Natural killer cell (primary cell): ENCODE results near the gene INTS13. TPM values are rescaled to one million over a fixed set of nuclear protein-coding genes. Genes with fewer than 3 reads are reported as not detected.

Source experiments
- ATAC-seq, 3 donors: fragments of 150-1000 bp in 2 of 3; fragments of 200-7000 bp in 1 of 3; cut with Tn5 transposase; 1 replicate in 1 of 3; 2 replicates in 2 of 3; pipeline ENCODE4 v1.10.0; 2021; ENCODE audit warnings: mild to moderate bottlenecking in 2 of 3, moderate library complexity in 2 of 3
- DNase-seq, 2 donors: peaks; one replicate each; pipeline versions ENCODE4 v3.0.0 to v3.0.0-alpha.2; 2013 to 2021; ENCODE audit warnings: mixed read lengths in 1 of 2
- H3K27ac ChIP-seq: one replicate; pipeline ENCODE4 v1.5.1; 2013; ENCODE audit warnings: mild to moderate bottlenecking, low read length
- H3K27me3 ChIP-seq: one replicate; pipeline ENCODE4 v1.6.1; 2013; ENCODE audit warnings: low read length; ENCODE audit not compliant: control insufficient read depth, insufficient read depth
- H3K36me3 ChIP-seq: one replicate; pipeline ENCODE4 v1.6.1; 2013; ENCODE audit warnings: low read length; ENCODE audit not compliant: control insufficient read depth, insufficient read depth
- H3K4me1 ChIP-seq: one replicate; pipeline ENCODE4 v1.6.1; 2013; ENCODE audit warnings: low read length; ENCODE audit not compliant: control insufficient read depth, insufficient read depth
- H3K4me3 ChIP-seq: one replicate; pipeline ENCODE4 v1.5.1; 2013; ENCODE audit warnings: low read length
- H3K9me3 ChIP-seq: one replicate; pipeline ENCODE4 v1.6.1; 2013; ENCODE audit warnings: low read length; ENCODE audit not compliant: control insufficient read depth, insufficient read depth
- H3K27ac Mint-ChIP-seq, 2 donors: one replicate each; pipeline ENCODE4 v1.8.0; 2022; ENCODE audit warnings: mild to moderate bottlenecking in 2 of 2, mixed read lengths in 2 of 2, moderate library complexity in 1 of 2
- H3K27me3 Mint-ChIP-seq, 2 donors: one replicate each; pipeline ENCODE4 v1.8.0; 2022; ENCODE audit warnings: low read depth in 2 of 2, mixed read lengths in 2 of 2
- H3K36me3 Mint-ChIP-seq: one replicate; pipeline ENCODE4 v1.8.0; 2022; ENCODE audit warnings: mixed read lengths
- H3K4me1 Mint-ChIP-seq, 2 donors: one replicate each; pipeline ENCODE4 v1.8.0; 2022; ENCODE audit warnings: mixed read lengths in 2 of 2
- H3K4me3 Mint-ChIP-seq: one replicate; pipeline ENCODE4 v1.8.0; 2022; ENCODE audit warnings: mild to moderate bottlenecking, moderate library complexity, mixed read lengths
- H3K9me3 Mint-ChIP-seq, 2 donors: one replicate each; pipeline ENCODE4 v1.8.0; 2022; ENCODE audit warnings: mixed read lengths in 2 of 2
- CTCF ChIP-seq: fragments of 200-600 bp; IDR thresholded peaks from one replicate; pipeline ENCODE4 v1.8.0; 2022; ENCODE audit warnings: antibody characterized with exemption
- WGBS: methylation state at CpG from one replicate; pipeline ENCODE4 v1.1.7; 2013; ENCODE audit warnings: missing lambda C conversion rate; ENCODE audit not compliant: insufficient coverage; 5-methylcytosine and 5-hydroxymethylcytosine counted together
- intact Hi-C: fragments of 100-400 bp; cut with micrococcal nuclease; formaldehyde crosslinking; loops from one replicate; pipeline ENCODE4 v1.14.2; 2022
- total RNA-seq, 4 donors: library from RNA; stranded (reverse); fragments of 120-200 nt in 1 of 4; gene quantifications; one replicate each; pipeline versions ENCODE4 v1.2.3 to v1.2.4, GENCODE V29; 2013 to 2022

The INTS13 gene
- total RNA-seq, 3 donors from 2014 or later (not counting 1 experiment from before 2014, with no cell fraction given) = 17.5 to 20.8 (median 19.8) TPM

- intact Hi-C loops = loop anchor here (10.0 kb wide), 2 partner anchors 46 to 786 kb away; partner anchors contain the start of gene ITPR2
- no peaks in the 10 kb centered on the region for H3K36me3 Mint-ChIP-seq
- no peaks in the 10 kb centered on the region for H3K36me3 ChIP-seq
- no peak for ATAC-seq
- no peak overlapping the region for H3K27ac Mint-ChIP-seq
- WGBS = 100% methylated on average over 1 of the region's 2 CpGs
- no peak overlapping the region for H3K27ac ChIP-seq
- H3K27me3 Mint-ChIP-seq = peaks cover 11 to 23% of the 10 kb centered on the region in 2 donors
- no peak for DNase-seq
- H3K4me3 Mint-ChIP-seq = no peak overlapping the region
- no peaks in the 10 kb centered on the region for H3K9me3 Mint-ChIP-seq
- no peak for TF ChIP-seq CTCF
- peaks cover 12% of the 10 kb centered on the region for H3K4me1 ChIP-seq
- H3K9me3 ChIP-seq = no peaks in the 10 kb centered on the region
- no peaks in the 10 kb centered on the region for H3K27me3 ChIP-seq
- no peak overlapping the region for H3K4me3 ChIP-seq
- peaks cover 12 to 15% of the 10 kb centered on the region in 2 donors for H3K4me1 Mint-ChIP-seq
Observed at GRCh38 chr12:26880625-26881024, 57.2 kb downstream of the INTS13 start.

GRCh38 chr12:26878661-26879119 is 59.1 kb downstream of the INTS13 start:
- no peaks in the 10 kb centered on the region for H3K9me3 ChIP-seq
- H3K27ac ChIP-seq = no peak overlapping the region
- H3K4me3 Mint-ChIP-seq = no peak overlapping the region
- H3K4me1 ChIP-seq = peaks cover 4% of the 10 kb centered on the region
- no peaks in the 10 kb centered on the region for H3K27me3 ChIP-seq
- peaks cover 0 to 5% of the 10 kb centered on the region in 2 donors for H3K4me1 Mint-ChIP-seq
- H3K27ac Mint-ChIP-seq = no peak overlapping the region
- H3K9me3 Mint-ChIP-seq = no peaks in the 10 kb centered on the region
- intact Hi-C loops = no loop called here
- ATAC-seq = no peak
- H3K4me3 ChIP-seq = no peak overlapping the region
- no peak for DNase-seq
- peaks cover 6 to 16% of the 10 kb centered on the region in 2 donors for H3K27me3 Mint-ChIP-seq
- WGBS = 21% methylated on average over 5 of the region's 6 CpGs
- no peaks in the 10 kb centered on the region for H3K36me3 ChIP-seq
- H3K36me3 Mint-ChIP-seq = no peaks in the 10 kb centered on the region
- TF ChIP-seq CTCF = no peak

- Mint-ChIP-seq H3K4me1 (peaks cover 11 to 16% of the 10 kb centered on the region in 2 donors), H3K36me3 (no peaks in the 10 kb centered on the region), H3K27ac (no peak overlapping the region), H3K9me3 (no peaks in the 10 kb centered on the region), H3K27me3 (peaks cover 4 to 10% of the 10 kb centered on the region in 2 donors), H3K4me3 (no peak overlapping the region)
- peak in 1 of 3 donors; percentile 56 for ATAC-seq
- intact Hi-C loops = no loop called here
- Histone ChIP-seq H3K27ac (no peak overlapping the region), H3K36me3 (no peaks in the 10 kb centered on the region), H3K27me3 (no peaks in the 10 kb centered on the region), H3K4me1 (peaks cover 14% of the 10 kb centered on the region), H3K9me3 (no peaks in the 10 kb centered on the region), H3K4me3 (no peak overlapping the region)
- no peak for DNase-seq
- no peak for TF ChIP-seq CTCF
- 61% methylated on average over 6 of the region's 7 CpGs for WGBS
Observed at GRCh38 chr12:26874501-26875296, 63.1 kb downstream of the INTS13 start.
